Esophagus (tissue), 2 donors: Measurements from ENCODE around the gene RUNX1. TPM values are rescaled to one million over a fixed set of nuclear protein-coding genes. Genes with fewer than 3 reads are reported as not detected.

Experiments
- H3K27ac ChIP-seq, 2 donors: one replicate each; pipeline ENCODE4 v1.5.1; 2013; ENCODE audit warnings: low read depth in 2 of 2, mild to moderate bottlenecking in 2 of 2, inconsistent platforms in 1 of 2, low read length in 1 of 2, moderate library complexity in 1 of 2
- H3K27me3 ChIP-seq, 2 donors: one replicate each; pipeline ENCODE4 v1.6.1; 2013; ENCODE audit warnings: low read length in 2 of 2, control low read depth in 1 of 2, mild to moderate bottlenecking in 1 of 2; ENCODE audit not compliant: insufficient read depth in 2 of 2, control insufficient read depth in 1 of 2
- H3K36me3 ChIP-seq, 2 donors: one replicate each; pipeline ENCODE4 v1.6.1; 2013; ENCODE audit warnings: low read length in 1 of 2; ENCODE audit not compliant: control insufficient read depth in 2 of 2, insufficient read depth in 2 of 2
- H3K4me1 ChIP-seq, 2 donors: one replicate each; pipeline ENCODE4 v1.6.1; 2013; ENCODE audit warnings: low read length in 1 of 2; ENCODE audit not compliant: control insufficient read depth in 2 of 2, insufficient read depth in 2 of 2
- H3K4me3 ChIP-seq, 2 donors: one replicate each; pipeline ENCODE4 v1.5.1; 2013; ENCODE audit warnings: low read length in 2 of 2, mild to moderate bottlenecking in 2 of 2, low read depth in 1 of 2, moderate library complexity in 1 of 2
- H3K9me3 ChIP-seq, 2 donors: one replicate each; pipeline ENCODE4 v1.6.1; 2013; ENCODE audit warnings: mild to moderate bottlenecking in 2 of 2, low read depth in 1 of 2, low read length in 1 of 2, moderate library complexity in 1 of 2; ENCODE audit not compliant: control insufficient read depth in 2 of 2, insufficient read depth in 1 of 2
- WGBS, 2 donors: extraction: QIAGEN DNeasy Blood & Tissue Kit; methylation state at CpG; one replicate each; pipeline ENCODE4 v1.1.7; 2013; 5-methylcytosine and 5-hydroxymethylcytosine counted together
- polyA plus RNA-seq, 2 donors: library from polyadenylated mRNA; stranded (reverse); fragments of 200-250 nt; gene quantifications; one replicate each; pipeline ENCODE4 v1.2.3, GENCODE V29; 2013
- donor health status: healthy with polysubstance abuse.
- donor health status: Bipolar disorder and iron deficiency.

RUNX1 gene
- polyA plus RNA-seq, 2 donors = 4.4 to 6.4 TPM

- Histone ChIP-seq H3K36me3 (no peaks in the 10 kb centered on the region), H3K4me3 (no peak overlapping the region), H3K9me3 (no peaks in the 10 kb centered on the region), H3K4me1 (peaks cover 0 to 4% of the 10 kb centered on the region in 2 donors), H3K27ac (no peak overlapping the region), H3K27me3 (no peaks in the 10 kb centered on the region)
- 66 to 69% methylated on average over 2 of the region's 2 CpGs for WGBS, 2 donors
Observed at GRCh38 chr21:34938089-34938764, 110.9 kb downstream of the RUNX1 start.

DNA sequence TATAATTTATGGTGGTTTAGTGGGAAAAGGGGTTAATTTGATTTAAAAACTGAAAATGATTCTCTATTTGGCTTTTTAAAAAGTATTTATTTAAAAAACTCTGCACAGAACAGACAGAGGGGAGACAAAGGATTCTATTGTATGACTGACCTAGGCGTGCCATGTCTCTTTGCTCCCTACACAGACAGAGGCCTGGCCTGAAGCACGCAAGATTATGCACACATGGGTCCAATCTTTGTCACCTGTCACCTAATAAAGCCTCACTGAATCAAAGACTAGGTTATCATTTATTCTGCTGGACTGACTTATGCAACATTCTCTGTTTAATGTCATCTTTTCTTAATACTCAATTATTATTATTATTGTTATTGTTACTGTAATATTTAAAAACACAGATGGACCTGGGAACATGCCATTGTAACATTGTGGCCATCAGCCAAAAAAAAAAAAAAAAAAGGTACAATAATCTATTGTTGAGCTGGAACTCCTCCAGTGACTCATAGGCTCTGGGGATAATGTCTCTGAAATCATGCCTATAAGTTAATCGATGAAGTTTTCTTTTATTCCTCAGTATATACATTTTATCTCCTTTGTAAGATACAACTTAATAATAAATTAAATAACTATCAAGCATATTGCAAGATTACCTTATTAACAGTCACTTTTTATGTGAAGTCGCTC, 112.1 kb downstream of the RUNX1 start:
- Histone ChIP-seq H3K4me1 (peaks cover 0 to 4% of the 10 kb centered on the region in 2 donors), H3K4me3 (no peak overlapping the region), H3K27ac (no peak overlapping the region), H3K27me3 (no peaks in the 10 kb centered on the region), H3K9me3 (no peaks in the 10 kb centered on the region), H3K36me3 (no peaks in the 10 kb centered on the region)
- WGBS, 2 donors = 70 to 77% methylated on average over 4 of the region's 4 CpGs

DNA sequence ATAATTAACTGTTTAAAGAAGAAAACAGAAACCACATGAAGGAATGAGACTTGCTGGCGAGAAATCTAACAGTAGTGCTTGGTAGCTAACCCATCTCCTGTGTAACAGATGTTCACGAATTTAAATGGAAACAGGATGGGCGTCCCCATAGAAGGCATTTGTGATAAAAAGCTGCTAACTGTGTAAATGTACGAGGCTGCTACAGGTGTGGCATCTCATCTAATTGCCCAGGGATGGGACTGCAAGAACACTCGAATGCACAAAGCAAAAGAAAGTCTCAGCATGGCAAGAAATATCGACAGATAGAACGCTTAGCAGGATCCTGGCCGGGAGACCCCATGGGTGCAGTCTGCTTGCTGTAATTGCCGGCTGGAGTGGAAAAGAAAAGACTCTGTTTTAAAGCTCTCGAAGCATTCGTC, 112.7 kb downstream of the RUNX1 start:
- Histone ChIP-seq H3K4me1 (peaks cover 0 to 4% of the 10 kb centered on the region in 2 donors), H3K36me3 (no peaks in the 10 kb centered on the region), H3K4me3 (no peak overlapping the region), H3K9me3 (no peaks in the 10 kb centered on the region), H3K27me3 (no peaks in the 10 kb centered on the region), H3K27ac (no peak overlapping the region)
- WGBS, 2 donors = 59 to 60% methylated on average over 11 of the region's 11 CpGs

DNA sequence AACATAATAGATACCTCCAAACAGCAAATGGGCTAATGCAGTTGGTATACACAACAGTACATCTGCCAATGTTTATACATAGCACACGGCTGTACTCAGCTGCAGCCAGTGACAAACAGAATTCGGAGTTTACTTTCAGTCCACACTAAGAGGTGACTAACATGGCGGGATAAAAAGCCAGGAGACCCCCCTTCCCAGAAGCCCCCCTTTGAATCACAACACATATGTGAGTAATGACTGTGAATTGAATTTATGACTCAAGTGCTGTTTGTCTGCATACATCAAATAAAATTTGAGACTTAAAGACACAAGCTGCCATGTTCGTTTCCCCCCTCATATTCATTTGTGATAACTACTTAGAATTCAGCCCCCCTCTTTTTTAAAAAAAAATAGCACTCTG, 113.2 kb downstream of the RUNX1 start:
- H3K9me3 ChIP-seq = no peaks in the 10 kb centered on the region
- no peaks in the 10 kb centered on the region for H3K27me3 ChIP-seq
- no peaks in the 10 kb centered on the region for H3K36me3 ChIP-seq
- 64 to 70% methylated on average over 4 of the region's 4 CpGs for WGBS, 2 donors
- H3K27ac ChIP-seq = no peak overlapping the region
- H3K4me3 ChIP-seq = no peak overlapping the region
- peaks cover 0 to 4% of the 10 kb centered on the region in 2 donors for H3K4me1 ChIP-seq

DNA sequence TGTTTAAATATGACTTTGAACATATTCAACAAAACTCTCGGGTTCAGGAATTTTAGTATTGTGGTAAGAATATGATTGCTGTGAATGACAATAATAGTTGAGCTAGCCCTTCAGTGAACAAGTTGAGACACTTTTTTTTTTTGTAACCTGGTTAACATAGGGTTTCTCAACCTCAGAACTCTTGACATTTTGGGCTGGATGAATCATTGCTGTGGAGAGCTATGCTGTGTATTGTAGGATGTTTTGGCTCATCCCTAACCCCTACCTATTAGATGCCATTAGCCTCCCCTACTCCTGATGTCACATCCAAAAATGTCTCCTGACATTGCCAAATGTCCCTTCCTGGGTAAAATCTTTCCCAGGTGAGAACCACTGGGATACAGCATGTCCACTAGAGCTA, 113.7 kb downstream of the RUNX1 start:
- peaks cover 0 to 4% of the 10 kb centered on the region in 2 donors for H3K4me1 ChIP-seq
- H3K9me3 ChIP-seq = no peaks in the 10 kb centered on the region
- H3K36me3 ChIP-seq = no peaks in the 10 kb centered on the region
- WGBS, 2 donors = 77 to 87% methylated on average over 1 of the region's 1 CpG
- H3K27ac ChIP-seq = no peak overlapping the region
- H3K27me3 ChIP-seq = no peaks in the 10 kb centered on the region
- no peak overlapping the region for H3K4me3 ChIP-seq

GRCh38 chr21:34934350-34934749, 114.8 kb downstream of the RUNX1 start:
- WGBS, 2 donors = 76 to 81% methylated on average over 2 of the region's 2 CpGs
- Histone ChIP-seq H3K27me3 (no peaks in the 10 kb centered on the region), H3K4me3 (no peak overlapping the region), H3K4me1 (peaks cover 0 to 4% of the 10 kb centered on the region in 2 donors), H3K36me3 (no peaks in the 10 kb centered on the region), H3K27ac (no peak overlapping the region), H3K9me3 (no peaks in the 10 kb centered on the region)

DNA sequence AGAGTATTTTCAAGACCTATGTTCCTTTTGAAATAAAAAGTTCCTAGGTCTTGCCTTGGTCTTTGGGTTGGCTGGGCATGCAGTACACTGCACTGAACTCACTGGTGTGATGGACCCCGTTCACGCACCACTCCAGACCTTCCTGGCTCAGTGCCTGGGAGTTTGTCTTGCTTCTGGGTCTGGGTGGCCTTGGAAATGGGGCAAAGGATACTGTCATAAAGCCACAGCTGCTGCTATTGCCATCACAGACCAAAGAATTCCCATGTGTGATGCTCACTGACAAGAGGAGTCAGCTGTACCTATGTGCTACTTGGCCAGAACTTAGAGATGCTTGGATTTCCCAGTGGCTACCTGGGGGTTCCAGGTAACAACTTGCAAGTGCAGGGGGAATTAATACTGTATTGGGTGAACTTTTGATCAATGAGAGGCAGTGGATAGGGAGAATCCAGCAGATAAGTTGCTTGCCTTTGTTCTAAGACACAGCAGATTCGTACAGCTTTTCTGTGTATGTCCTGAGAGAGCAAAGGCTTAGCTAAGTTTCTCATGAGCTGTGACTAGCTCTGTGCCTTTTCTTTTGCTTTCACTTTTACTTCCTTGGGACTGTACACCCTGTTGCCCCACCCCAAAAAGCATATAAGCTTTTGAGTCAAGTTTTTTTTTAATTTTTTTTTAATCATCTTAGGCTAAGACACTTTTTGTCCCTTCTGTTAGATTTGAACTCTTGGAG, 115.3 kb downstream of the RUNX1 start:
- Histone ChIP-seq H3K9me3 (no peaks in the 10 kb centered on the region), H3K4me3 (no peak overlapping the region), H3K27me3 (no peaks in the 10 kb centered on the region), H3K4me1 (peaks cover 0 to 4% of the 10 kb centered on the region in 2 donors), H3K36me3 (no peaks in the 10 kb centered on the region), H3K27ac (no peak overlapping the region)
- 72 to 77% methylated on average over 3 of the region's 3 CpGs for WGBS, 2 donors

- Histone ChIP-seq H3K4me1 (peaks cover 0 to 4% of the 10 kb centered on the region in 2 donors), H3K36me3 (no peaks in the 10 kb centered on the region), H3K27me3 (no peaks in the 10 kb centered on the region), H3K9me3 (no peaks in the 10 kb centered on the region), H3K4me3 (no peak overlapping the region), H3K27ac (no peak overlapping the region)
- WGBS, 2 donors = 77 to 78% methylated on average over 2 of the region's 2 CpGs
Observed at GRCh38 chr21:34932233-34932632, 116.9 kb downstream of the RUNX1 start.

DNA sequence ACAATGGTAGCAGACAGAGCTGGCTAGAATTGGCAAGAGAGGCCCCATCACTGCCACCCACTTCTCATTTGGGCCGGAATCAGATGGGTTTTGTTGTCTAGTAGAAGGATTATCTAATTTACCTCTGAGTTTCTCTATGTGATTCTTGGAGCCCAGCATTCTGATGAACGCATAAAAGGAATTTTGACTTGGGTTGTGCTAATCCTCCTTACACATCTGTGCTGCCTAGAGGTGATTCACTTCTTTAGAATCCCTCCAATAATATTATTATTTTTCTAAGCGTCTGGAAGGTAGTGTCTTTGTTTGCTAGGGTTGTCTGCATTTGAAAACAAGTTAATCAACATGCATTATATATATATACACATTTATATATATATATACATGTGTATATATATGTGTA, 118.1 kb downstream of the RUNX1 start:
- peaks cover 0 to 4% of the 10 kb centered on the region in 2 donors for H3K4me1 ChIP-seq
- no peak overlapping the region for H3K4me3 ChIP-seq
- no peaks in the 10 kb centered on the region for H3K27me3 ChIP-seq
- H3K9me3 ChIP-seq = no peaks in the 10 kb centered on the region
- H3K27ac ChIP-seq = no peak overlapping the region
- 48 to 55% methylated on average over 3 of the region's 3 CpGs for WGBS, 2 donors
- H3K36me3 ChIP-seq = no peaks in the 10 kb centered on the region
